ENCODE results near the gene CD1C.
"Not testable (repeated sequence)": the region's sequence is repeated elsewhere in the genome, so short reads cannot be mapped to it uniquely, and the experiment has no call there.

The CD1C gene
- 0 to 0.10 (median 0) reads per million in 9 experiments for total RNA-seq

- no peak within 1 kb of the TSS for H3K4me3 Mint-ChIP-seq
- DNase-seq (no peak), ATAC-seq (replicated peaks) (no peak)
- peaks cover 5 to 9% of the 10 kb centered on the region in 2 donors for H3K4me1 Mint-ChIP-seq (ENCODE audit: low read depth in 2 of 2)
- H3K27me3 Mint-ChIP-seq: peaks cover 21 to 31% of the 10 kb centered on the region in 2 donors
- no peak within 1 kb of the TSS for H3K27ac Mint-ChIP-seq
- no peaks in the 10 kb centered on the region for H3K36me3 Mint-ChIP-seq (ENCODE audit: insufficient read depth)
- no peaks in the 10 kb centered on the region for H3K9me3 Mint-ChIP-seq
Observed at GRCh38 chr1:158289811-158290210, at the start of gene CD1C. Gene CD1C (plus strand): TSS chr1:158289923. CDS start chr1:158290065, 142 bp downstream.

GRCh38 chr1:158246650-158247049 lies 43.1 kb upstream of the CD1C start:
- ATAC-seq (replicated peaks): no peak
- Mint-ChIP-seq H3K4me1 (ENCODE audit: low read depth in 2 of 2) (peaks cover 16 to 20% of the 10 kb centered on the region in 2 donors), H3K36me3 (ENCODE audit: insufficient read depth) (no peaks in the 10 kb centered on the region), H3K4me3 (no peak overlapping the region), H3K27me3 (peaks cover 23 to 33% of the 10 kb centered on the region in 2 donors), H3K9me3 (no peaks in the 10 kb centered on the region), H3K27ac (no peak overlapping the region)
- no peak for DNase-seq

- ATAC-seq (replicated peaks): peak; percentile 75
- DNase-seq: peak; percentile 5 to 29 (median 11)
- Mint-ChIP-seq H3K4me1 (ENCODE audit: low read depth in 2 of 2) (peaks cover 16 to 20% of the 10 kb centered on the region in 2 donors), H3K27me3 (peaks cover 23 to 33% of the 10 kb centered on the region in 2 donors), H3K36me3 (ENCODE audit: insufficient read depth) (no peaks in the 10 kb centered on the region), H3K4me3 (peak overlapping the region; percentile 49 to 71), H3K9me3 (no peaks in the 10 kb centered on the region), H3K27ac (no peak overlapping the region)
Observed at GRCh38 chr1:158248118-158248517, 41.6 kb upstream of the CD1C start.

- Mint-ChIP-seq H3K4me3 (peak overlapping the region; percentile 49 to 71), H3K4me1 (ENCODE audit: low read depth in 2 of 2) (peaks cover 16 to 20% of the 10 kb centered on the region in 2 donors), H3K9me3 (no peaks in the 10 kb centered on the region), H3K27me3 (peaks cover 21 to 30% of the 10 kb centered on the region in 2 donors), H3K27ac (peak overlapping the region in 1 of 2 donors; percentile 41), H3K36me3 (ENCODE audit: insufficient read depth) (no peaks in the 10 kb centered on the region)
- DNase-seq (no peak), ATAC-seq (replicated peaks) (no peak)
Observed at GRCh38 chr1:158248771-158249170, 41.0 kb upstream of the CD1C start.

GRCh38 chr1:158249646-158250045 lies 40.1 kb upstream of the CD1C start:
- DNase-seq (no peak), ATAC-seq (replicated peaks) (no peak)
- Mint-ChIP-seq H3K4me1 (ENCODE audit: low read depth in 2 of 2) (peaks cover 16 to 20% of the 10 kb centered on the region in 2 donors), H3K27me3 (peaks cover 15 to 24% of the 10 kb centered on the region in 2 donors), H3K9me3 (no peaks in the 10 kb centered on the region), H3K36me3 (ENCODE audit: insufficient read depth) (no peaks in the 10 kb centered on the region), H3K27ac (no peak overlapping the region), H3K4me3 (no peak overlapping the region)

- Mint-ChIP-seq H3K4me3 (no peak overlapping the region), H3K9me3 (no peaks in the 10 kb centered on the region), H3K36me3 (ENCODE audit: insufficient read depth) (no peaks in the 10 kb centered on the region), H3K27me3 (peaks cover 15 to 24% of the 10 kb centered on the region in 2 donors), H3K27ac (no peak overlapping the region), H3K4me1 (ENCODE audit: low read depth in 2 of 2) (peaks cover 16 to 20% of the 10 kb centered on the region in 2 donors)
- ATAC-seq (replicated peaks) (no peak), DNase-seq (no peak)
Observed at GRCh38 chr1:158251163-158251562, 38.6 kb upstream of the CD1C start.

- Mint-ChIP-seq H3K4me3 (no peak overlapping the region), H3K27me3 (peaks cover 16 to 24% of the 10 kb centered on the region in 2 donors), H3K4me1 (ENCODE audit: low read depth in 2 of 2) (no peaks in the 10 kb centered on the region), H3K9me3 (no peaks in the 10 kb centered on the region), H3K27ac (no peak overlapping the region), H3K36me3 (ENCODE audit: insufficient read depth) (no peaks in the 10 kb centered on the region)
- DNase-seq (no peak), ATAC-seq (replicated peaks) (no peak)
Observed at GRCh38 chr1:158255656-158256055, 34.1 kb upstream of the CD1C start.

GRCh38 chr1:158256747-158257146 lies 33.0 kb upstream of the CD1C start:
- ATAC-seq (replicated peaks); H3K9me3 Mint-ChIP-seq; DNase-seq; H3K4me1 Mint-ChIP-seq (ENCODE audit: low read depth in 2 of 2); H3K27ac Mint-ChIP-seq; H3K36me3 Mint-ChIP-seq (ENCODE audit: insufficient read depth); H3K4me3 Mint-ChIP-seq: not testable (repeated sequence)
- H3K27me3 Mint-ChIP-seq: peaks cover 26 to 32% of the 10 kb centered on the region in 2 donors

- Mint-ChIP-seq H3K36me3 (ENCODE audit: insufficient read depth) (no peaks in the 10 kb centered on the region), H3K9me3 (no peaks in the 10 kb centered on the region), H3K27me3 (peaks cover 29 to 35% of the 10 kb centered on the region in 2 donors), H3K27ac (no peak overlapping the region), H3K4me3 (no peak overlapping the region), H3K4me1 (ENCODE audit: low read depth in 2 of 2) (no peaks in the 10 kb centered on the region)
- DNase-seq (no peak), ATAC-seq (replicated peaks) (no peak)
Observed at GRCh38 chr1:158257888-158258287, 31.8 kb upstream of the CD1C start.

GRCh38 chr1:158259117-158259516 lies 30.6 kb upstream of the CD1C start:
- Mint-ChIP-seq H3K4me1 (ENCODE audit: low read depth in 2 of 2) (no peaks in the 10 kb centered on the region), H3K36me3 (ENCODE audit: insufficient read depth) (no peaks in the 10 kb centered on the region), H3K4me3 (no peak overlapping the region), H3K27ac (no peak overlapping the region), H3K9me3 (no peaks in the 10 kb centered on the region), H3K27me3 (peaks cover 37 to 42% of the 10 kb centered on the region in 2 donors)
- no peak for DNase-seq
- ATAC-seq (replicated peaks): no peak

- Mint-ChIP-seq H3K27ac (no peak overlapping the region), H3K27me3 (peaks cover 5 to 15% of the 10 kb centered on the region in 2 donors), H3K4me3 (no peak overlapping the region)
Observed at GRCh38 chr1:158272681-158273080, 17.0 kb upstream of the CD1C start.

GRCh38 chr1:158274797-158275196 lies 14.9 kb upstream of the CD1C start:
- Mint-ChIP-seq H3K27ac (no peak overlapping the region), H3K4me1 (ENCODE audit: low read depth in 2 of 2) (peaks cover 0 to 3% of the 10 kb centered on the region in 2 donors), H3K4me3 (no peak overlapping the region), H3K36me3 (ENCODE audit: insufficient read depth) (no peaks in the 10 kb centered on the region), H3K27me3 (peaks cover 11 to 13% of the 10 kb centered on the region in 2 donors), H3K9me3 (no peaks in the 10 kb centered on the region)
- no peak for DNase-seq
- no peak for ATAC-seq (replicated peaks)

More at GRCh38 chr1:158272681-158273080, 17.0 kb upstream of the CD1C start:
- Mint-ChIP-seq H3K4me1 (ENCODE audit: low read depth in 2 of 2) (peaks cover 0 to 3% of the 10 kb centered on the region in 2 donors), H3K9me3 (no peaks in the 10 kb centered on the region), H3K36me3 (ENCODE audit: insufficient read depth) (no peaks in the 10 kb centered on the region)
- no peak for ATAC-seq (replicated peaks)
- DNase-seq: no peak

GRCh38 chr1:158282421-158282820 lies 7.3 kb upstream of the CD1C start:
- DNase-seq; H3K36me3 Mint-ChIP-seq (ENCODE audit: insufficient read depth); H3K4me1 Mint-ChIP-seq (ENCODE audit: low read depth in 2 of 2); H3K27ac Mint-ChIP-seq; H3K4me3 Mint-ChIP-seq; ATAC-seq (replicated peaks); H3K9me3 Mint-ChIP-seq: not testable (repeated sequence)
- peaks cover 49 to 58% of the 10 kb centered on the region in 2 donors for H3K27me3 Mint-ChIP-seq

GRCh38 chr1:158283965-158284364 lies 5.8 kb upstream of the CD1C start:
- ATAC-seq (replicated peaks) (no peak), DNase-seq (no peak)
- H3K9me3 Mint-ChIP-seq: peaks cover 0 to 2% of the 10 kb centered on the region in 2 donors
- no peak overlapping the region for H3K27ac Mint-ChIP-seq
- peaks cover 5 to 9% of the 10 kb centered on the region in 2 donors for H3K4me1 Mint-ChIP-seq (ENCODE audit: low read depth in 2 of 2)
- H3K27me3 Mint-ChIP-seq: peaks cover 45 to 59% of the 10 kb centered on the region in 2 donors
- no peaks in the 10 kb centered on the region for H3K36me3 Mint-ChIP-seq (ENCODE audit: insufficient read depth)
- no peak overlapping the region for H3K4me3 Mint-ChIP-seq

Data from effector memory CD8-positive, alpha-beta T cell (primary cell).